MM.1S (cell line): ENCODE results near the gene MYL6B.

Experiments used
- DNase-seq: peaks from one replicate; pipeline ENCODE4 v3.0.0-alpha.2; 2015
- H2AFZ ChIP-seq: fragments of 300-600 bp; sonication (generic); 2 replicates; pipeline ENCODE4 v1.6.0; 2016; ENCODE audit warnings: antibody characterized with exemption, low read length
- H3F3A ChIP-seq: fragments of 300-600 bp; sonication (generic); 2 replicates; pipeline ENCODE4 v1.6.1; 2016; ENCODE audit warnings: mild to moderate bottlenecking, antibody characterized with exemption, low read length, moderate library complexity, mixed read lengths; ENCODE audit not compliant: insufficient read depth
- H3K27ac ChIP-seq: fragments of 300-600 bp; sonication (generic); 2 replicates; pipeline ENCODE4 v1.5.1; 2016; ENCODE audit warnings: mild to moderate bottlenecking, low read length
- H3K27me3 ChIP-seq: fragments of 300-600 bp; sonication (generic); replicated peaks from 2 replicates; pipeline ENCODE4 v1.6.0; 2016; ENCODE audit warnings: low read length; ENCODE audit not compliant: insufficient read depth
- H3K36me3 ChIP-seq: fragments of 300-600 bp; sonication (generic); replicated peaks from 2 replicates; pipeline ENCODE4 v1.6.1; 2016; ENCODE audit warnings: mild to moderate bottlenecking, low read length, mixed read lengths; ENCODE audit not compliant: insufficient read depth
- H3K4me1 ChIP-seq: fragments of 300-600 bp; sonication (generic); 2 replicates; pipeline ENCODE4 v1.6.1; 2016; ENCODE audit warnings: low read length, mixed read lengths
- H3K4me2 ChIP-seq: fragments of 300-600 bp; sonication (generic); 2 replicates; pipeline ENCODE4 v1.6.0; 2016; ENCODE audit warnings: low read depth, low read length
- H3K4me3 ChIP-seq: fragments of 300-600 bp; sonication (generic); 2 replicates; pipeline ENCODE4 v1.5.1; 2016; ENCODE audit warnings: low read length, mixed read lengths
- H3K79me2 ChIP-seq: fragments of 300-600 bp; sonication (generic); 2 replicates; pipeline ENCODE4 v1.6.1; 2016; ENCODE audit warnings: mixed run types, low read length, mixed read lengths
- H3K9ac ChIP-seq: fragments of 300-600 bp; sonication (generic); 2 replicates; pipeline ENCODE4 v1.6.1; 2016; ENCODE audit warnings: low read length, mixed read lengths
- H3K9me2 ChIP-seq: fragments of 300-600 bp; sonication (generic); replicated peaks from 2 replicates; pipeline ENCODE4 v1.6.1; 2016; ENCODE audit warnings: mild to moderate bottlenecking, low read length, mixed read lengths; ENCODE audit not compliant: insufficient read depth
- H3K9me3 ChIP-seq: fragments of 300-600 bp; sonication (generic); replicated peaks from 2 replicates; pipeline ENCODE4 v1.6.1; 2016; ENCODE audit warnings: mild to moderate bottlenecking, low read length, mixed read lengths; ENCODE audit not compliant: insufficient read depth
- H4K20me1 ChIP-seq: fragments of 300-600 bp; sonication (generic); 2 replicates; pipeline ENCODE4 v1.6.1; 2016; ENCODE audit warnings: mild to moderate bottlenecking, low read length, moderate library complexity, mixed read lengths; ENCODE audit not compliant: insufficient read depth
- EZH2 ChIP-seq: fragments of 300-600 bp; sonication (generic); optimal IDR thresholded peaks from 2 replicates; pipeline ENCODE3; 2017; ENCODE audit warnings: low read depth, mild to moderate bottlenecking, antibody characterized with exemption, low read length, mixed read lengths
- EZH2phosphoT487 ChIP-seq: fragments of 300-600 bp; sonication (generic); IDR thresholded peaks from 2 replicates; pipeline ENCODE4 v1.6.1; 2018; ENCODE audit warnings: antibody characterized with exemption, low read length
- TF ChIP-seq, protein P1 (sequence below): fragments of 300-600 bp; sonication (generic); IDR thresholded peaks from 2 replicates; pipeline ENCODE4 v1.5.1; 2016; ENCODE audit warnings: antibody characterized with exemption, low read length, mixed read lengths

MYL6B gene

DNA sequence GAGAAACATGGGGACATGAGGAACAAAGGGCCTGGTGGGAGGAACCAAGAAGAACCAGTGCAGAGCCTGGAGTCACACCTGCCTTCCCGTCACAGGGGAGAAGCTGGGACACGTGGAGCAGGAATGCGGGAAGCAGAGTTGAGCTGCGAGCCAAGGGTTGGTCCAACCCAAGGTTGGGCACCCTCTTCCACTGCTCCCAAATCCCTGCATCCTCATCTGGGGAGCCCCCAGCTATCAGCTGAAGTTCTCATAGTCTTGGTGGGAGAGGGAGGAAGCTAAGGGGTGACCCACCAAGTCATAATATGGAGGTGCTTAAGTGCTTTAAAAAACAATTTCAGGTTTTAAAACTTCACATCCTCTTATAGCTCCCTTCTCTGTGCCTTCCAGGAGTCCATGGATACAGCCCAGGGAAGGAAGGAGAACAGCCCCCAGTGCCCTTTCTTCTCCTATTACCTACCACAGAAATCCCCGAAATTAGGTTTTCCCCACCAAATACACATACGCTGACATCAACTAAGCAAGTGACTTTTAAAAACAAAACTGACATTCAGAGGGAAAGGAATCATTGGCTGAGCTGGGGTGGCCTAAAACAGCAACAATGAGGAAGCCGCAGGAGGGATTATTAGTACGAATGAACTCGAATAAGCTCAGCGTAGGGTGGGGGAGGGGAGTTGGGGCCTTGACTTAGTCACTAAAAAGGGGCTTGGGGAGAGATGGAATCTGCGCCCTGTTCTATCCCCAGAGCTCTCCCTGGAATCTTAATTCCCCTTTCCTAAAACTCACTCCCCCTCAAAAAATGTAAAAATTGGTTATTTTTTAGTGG is 10.3 kb downstream of the MYL6B start:
- H3K9me3 ChIP-seq: no peaks in the 10 kb centered on the region
- no peaks in the 10 kb centered on the region for H3K9me2 ChIP-seq
- peaks cover 9% of the 10 kb centered on the region; the same call in 1 of the 2 replicates for H3K36me3 ChIP-seq
- H3K4me2 ChIP-seq: no peak overlapping the region
- H3F3A ChIP-seq: peaks cover 41% of the 10 kb centered on the region
- H3K27me3 ChIP-seq: no peaks in the 10 kb centered on the region
- H3K4me3 ChIP-seq: no peak overlapping the region
- no peak for TF ChIP-seq EZH2phosphoT487
- TF ChIP-seq, protein P1, sequence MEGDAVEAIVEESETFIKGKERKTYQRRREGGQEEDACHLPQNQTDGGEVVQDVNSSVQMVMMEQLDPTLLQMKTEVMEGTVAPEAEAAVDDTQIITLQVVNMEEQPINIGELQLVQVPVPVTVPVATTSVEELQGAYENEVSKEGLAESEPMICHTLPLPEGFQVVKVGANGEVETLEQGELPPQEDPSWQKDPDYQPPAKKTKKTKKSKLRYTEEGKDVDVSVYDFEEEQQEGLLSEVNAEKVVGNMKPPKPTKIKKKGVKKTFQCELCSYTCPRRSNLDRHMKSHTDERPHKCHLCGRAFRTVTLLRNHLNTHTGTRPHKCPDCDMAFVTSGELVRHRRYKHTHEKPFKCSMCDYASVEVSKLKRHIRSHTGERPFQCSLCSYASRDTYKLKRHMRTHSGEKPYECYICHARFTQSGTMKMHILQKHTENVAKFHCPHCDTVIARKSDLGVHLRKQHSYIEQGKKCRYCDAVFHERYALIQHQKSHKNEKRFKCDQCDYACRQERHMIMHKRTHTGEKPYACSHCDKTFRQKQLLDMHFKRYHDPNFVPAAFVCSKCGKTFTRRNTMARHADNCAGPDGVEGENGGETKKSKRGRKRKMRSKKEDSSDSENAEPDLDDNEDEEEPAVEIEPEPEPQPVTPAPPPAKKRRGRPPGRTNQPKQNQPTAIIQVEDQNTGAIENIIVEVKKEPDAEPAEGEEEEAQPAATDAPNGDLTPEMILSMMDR: no peak
- H3K4me1 ChIP-seq: peaks cover 15% of the 10 kb centered on the region
- H3K27ac ChIP-seq: no peak overlapping the region
- H4K20me1 ChIP-seq: peaks cover 3% of the 10 kb centered on the region; the same call in 1 of the 2 replicates
- DNase-seq: no peak
- peaks cover 46% of the 10 kb centered on the region for H3K79me2 ChIP-seq
- H3K9ac ChIP-seq: no peak overlapping the region
- H2AFZ ChIP-seq: no peak overlapping the region

DNA sequence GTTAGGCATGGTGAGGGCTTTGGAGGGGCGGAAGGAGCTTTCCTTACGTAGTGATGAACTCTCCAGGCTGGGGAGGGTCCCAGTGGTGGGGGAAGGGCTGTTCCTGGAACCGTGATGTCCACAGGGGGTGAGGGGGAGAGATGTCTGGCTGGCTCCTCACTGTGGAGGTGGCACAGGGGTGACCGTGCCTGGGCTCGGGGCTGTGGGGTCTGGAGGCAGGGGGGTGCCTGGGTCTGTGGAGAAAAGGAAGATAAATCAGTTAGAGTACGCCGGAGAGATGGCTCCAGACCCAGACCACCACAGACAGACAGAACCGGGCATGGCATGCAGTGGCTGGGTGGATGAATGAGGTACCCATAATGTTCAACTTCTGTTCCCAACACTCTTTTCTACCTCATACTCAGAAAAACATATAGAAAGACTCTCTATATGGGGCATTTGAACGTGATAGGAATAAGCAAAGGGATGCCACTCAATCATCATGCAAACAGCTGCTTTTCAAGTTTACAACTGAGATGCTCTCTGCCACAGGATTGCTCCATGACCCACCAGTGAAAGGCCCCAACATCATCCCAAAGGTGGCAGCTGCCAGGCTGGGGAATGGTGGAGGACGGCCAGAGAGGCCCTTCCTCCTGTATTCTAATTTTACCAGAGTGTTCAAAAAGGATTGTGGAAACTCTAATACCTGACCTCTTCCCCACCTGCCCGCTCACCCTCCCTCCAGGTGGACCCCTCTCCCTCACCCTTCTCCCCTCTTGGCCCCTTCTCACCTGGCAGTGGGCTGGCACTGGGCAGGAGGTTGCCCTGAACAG is 11.4 kb downstream of the MYL6B start:
- no peak overlapping the region for H3K9ac ChIP-seq
- TF ChIP-seq, protein P1: no peak
- TF ChIP-seq EZH2 (no peak), EZH2phosphoT487 (no peak)
- H3F3A ChIP-seq: peaks cover 34% of the 10 kb centered on the region
- peaks cover 40% of the 10 kb centered on the region for H3K79me2 ChIP-seq
- DNase-seq: no peak
- no peak overlapping the region for H3K4me3 ChIP-seq
- peaks cover 15% of the 10 kb centered on the region for H3K4me1 ChIP-seq
- H3K4me2 ChIP-seq: no peak overlapping the region
- no peaks in the 10 kb centered on the region for H3K9me3 ChIP-seq
- H3K27me3 ChIP-seq: no peaks in the 10 kb centered on the region
- no peak overlapping the region for H2AFZ ChIP-seq
- no peak overlapping the region for H3K27ac ChIP-seq
- peaks cover 9% of the 10 kb centered on the region; the same call in 1 of the 2 replicates for H3K36me3 ChIP-seq
- H3K9me2 ChIP-seq: no peaks in the 10 kb centered on the region
- peaks cover 3% of the 10 kb centered on the region; the same call in 1 of the 2 replicates for H4K20me1 ChIP-seq

DNA sequence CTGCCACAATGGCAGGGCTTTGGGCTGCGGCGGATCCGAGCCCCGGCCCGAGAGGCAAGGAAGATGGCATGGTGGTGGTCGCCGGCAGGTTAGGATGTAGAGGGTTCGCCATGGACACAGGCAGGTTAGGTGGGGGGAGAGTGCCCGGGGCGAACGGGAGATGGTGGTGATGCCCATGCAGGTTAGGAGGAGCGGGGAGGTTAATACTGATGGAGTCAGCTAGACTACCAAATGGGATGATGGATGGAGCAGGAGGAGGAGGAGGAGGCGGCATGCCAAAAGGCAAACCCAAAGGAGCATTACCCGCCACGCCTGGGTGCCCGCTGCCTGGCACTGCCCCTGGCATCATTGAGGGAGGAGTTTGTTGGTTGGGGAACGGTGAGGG is 11.9 kb downstream of the MYL6B start:
- H2AFZ ChIP-seq: no peak overlapping the region
- TF ChIP-seq, protein P1: no peak
- TF ChIP-seq EZH2 (no peak), EZH2phosphoT487 (no peak)
- H3K79me2 ChIP-seq: peaks cover 34% of the 10 kb centered on the region
- H3K4me3 ChIP-seq: no peak overlapping the region
- no peak overlapping the region for H3K4me2 ChIP-seq
- H3K27ac ChIP-seq: no peak overlapping the region
- H3K27me3 ChIP-seq: no peaks in the 10 kb centered on the region
- H3K9me3 ChIP-seq: no peaks in the 10 kb centered on the region
- DNase-seq: no peak
- H3K4me1 ChIP-seq: peaks cover 15% of the 10 kb centered on the region
- H3K36me3 ChIP-seq: peaks cover 9% of the 10 kb centered on the region; the same call in 1 of the 2 replicates
- no peaks in the 10 kb centered on the region for H3K9me2 ChIP-seq
- H4K20me1 ChIP-seq: peaks cover 3% of the 10 kb centered on the region; the same call in 1 of the 2 replicates
- no peak overlapping the region for H3K9ac ChIP-seq
- peaks cover 35% of the 10 kb centered on the region for H3F3A ChIP-seq
